Heart left ventricle (tissue), 13 donors: Measurements from ENCODE around the gene UBE2U.
A peak's percentile ranks its signal among the peaks of the same experiment; 100 is the strongest.

Source experiments
- CTCF ChIP-seq, 12 donors: fragments of 200-600 bp; sonication (generic) in 4 of 12; IDR thresholded peaks; one replicate each; pipeline versions ENCODE4 v1.5.0 to v1.8.0; 2018 to 2022; ENCODE audit warnings: antibody characterized with exemption in 12 of 12, mild to moderate bottlenecking in 5 of 12
- POLR2A ChIP-seq, 2 donors: fragments of 450-650 bp; IDR thresholded peaks; one replicate each; pipeline ENCODE4 v1.6.1; 2017; ENCODE audit warnings: antibody characterized with exemption in 2 of 2, mild to moderate bottlenecking in 2 of 2, moderate library complexity in 2 of 2
- donor health status: ischemic (EF 13 %, LVEDD 7.1; RV severe dilation, severe dysfunction).
- donor health status: DM: no; HTN: yes; CAD: no.
- donor health status: DM: no; HTN: no; CAD: no.
- donor health status: ischemic (EF 25% LVEDD 6.9; RV normal size, moderate dysfunction).
- donor health status: ischemic (EF 25% LVEDD 5.7; RV mildly dilated, moderate dysfunction).
- donor health status: ischemic (EF 35%, LVEDD 5.7; RV mildly dilated, moderate dysfunction).
- donor health status: nonischemic (EF 11% LVEDD 7.7; RV severe dilation, severe dysfunction).
- donor health status: DM: yes; HTN: yes; CAD: no.
- donor health status: PGD.
- donor health status: ischemic (EF 29% LVEDD 5.4; RV normal size, mild dysfunction).
- donor health status: nonischemic (EF 23%, LVEDD 6.1; RV moderate dilation, normal function).

DNA sequence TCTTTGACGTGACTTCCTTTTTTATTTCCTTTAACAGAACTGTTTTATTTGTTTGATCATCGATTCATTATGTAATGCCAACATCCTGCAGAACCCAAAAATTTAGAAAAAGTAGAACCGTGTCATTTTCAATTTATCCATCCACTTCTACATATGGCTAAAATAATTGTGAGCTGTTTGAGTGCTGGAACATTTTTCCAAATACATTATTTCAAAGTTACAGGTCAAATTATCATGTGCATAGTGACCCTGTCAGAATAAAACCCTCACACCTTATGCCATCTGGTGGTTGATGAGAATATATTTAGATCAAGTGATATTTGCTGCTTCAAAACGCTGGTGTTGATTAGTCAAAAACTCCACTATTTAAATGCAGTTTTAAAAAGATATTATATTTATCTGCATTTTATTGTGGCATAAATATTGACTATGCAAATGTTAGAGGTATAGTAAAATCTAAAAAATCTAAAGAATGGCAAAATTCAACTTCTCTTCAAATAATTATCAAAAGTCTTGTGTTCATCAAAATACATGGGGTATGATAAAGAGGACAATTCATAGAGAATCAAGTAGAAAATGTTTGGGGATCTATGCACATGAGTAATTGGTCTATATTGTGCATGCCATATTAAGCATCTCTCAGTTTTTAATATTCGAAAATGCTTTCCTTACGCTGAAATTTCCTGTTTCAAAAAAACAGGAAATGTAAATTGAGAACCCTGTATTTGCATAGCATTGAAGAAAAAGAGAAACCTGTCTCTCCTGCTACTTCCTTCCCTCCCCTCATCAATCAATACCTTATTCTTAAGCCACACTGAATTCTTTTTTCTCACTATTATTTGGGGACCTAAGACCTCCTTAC, 39.7 kb downstream of the UBE2U start:
- peak; percentile 13 to 58 (median 42) for TF ChIP-seq CTCF (IDR thresholded peaks at IDR 0.05)
- no peak for TF ChIP-seq POLR2A (IDR thresholded peaks at IDR 0.05)
